GM12873 (cell line): ENCODE results near the gene BLACAT1.

ENCODE experiments used
- TF ChIP-seq, protein P1 (sequence below): IDR thresholded peaks from 2 replicates; pipeline ENCODE4 v1.5.1; 2012; ENCODE audit warnings: low read depth, mild to moderate bottlenecking, moderate library complexity, low read length, control low read depth; ENCODE audit not compliant: insufficient read depth; ENCODE audit errors: missing control alignments

BLACAT1 gene

DNA sequence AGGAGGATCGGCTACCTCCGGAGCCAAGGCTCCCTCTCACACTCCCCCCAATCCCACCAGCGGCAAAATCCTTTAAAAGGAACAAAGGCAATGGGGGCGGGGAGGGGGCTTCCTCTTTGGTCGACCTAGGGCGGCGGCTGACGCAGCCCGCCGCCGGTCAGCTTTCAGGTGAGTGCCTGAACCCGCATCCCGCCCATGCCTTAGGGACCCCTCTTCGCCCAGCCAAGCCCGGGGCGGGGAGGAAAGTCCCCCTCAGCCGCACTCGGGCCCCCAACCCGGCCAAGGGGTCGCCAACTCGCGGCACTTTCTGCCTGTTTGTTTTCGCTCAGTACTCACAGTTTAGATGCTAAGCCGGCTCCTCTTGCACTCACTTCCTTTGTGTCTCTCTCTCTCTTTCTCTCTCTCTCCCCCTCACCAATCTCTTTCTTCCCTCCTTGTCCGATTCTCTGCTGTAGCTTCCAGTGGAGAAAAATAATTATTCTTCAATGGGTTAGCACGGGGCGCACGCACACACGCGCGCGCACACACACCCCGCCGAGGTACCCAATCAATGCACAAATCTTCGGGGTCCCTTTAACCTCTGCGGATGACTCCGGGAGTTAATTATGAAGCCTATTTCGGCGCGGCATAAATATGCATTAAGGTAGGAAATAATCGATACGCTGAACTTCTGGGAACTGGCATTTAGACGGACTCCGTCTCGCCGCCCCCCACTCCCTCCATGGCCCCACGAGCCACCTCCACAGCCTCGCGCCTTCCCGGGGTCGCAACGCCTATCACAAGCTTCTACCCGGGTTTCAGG is at the start of gene BLACAT1:
Gene BLACAT1 (minus strand): TSS at position 465 of the 802 bp plus-strand sequence.
- TF ChIP-seq, protein P1, sequence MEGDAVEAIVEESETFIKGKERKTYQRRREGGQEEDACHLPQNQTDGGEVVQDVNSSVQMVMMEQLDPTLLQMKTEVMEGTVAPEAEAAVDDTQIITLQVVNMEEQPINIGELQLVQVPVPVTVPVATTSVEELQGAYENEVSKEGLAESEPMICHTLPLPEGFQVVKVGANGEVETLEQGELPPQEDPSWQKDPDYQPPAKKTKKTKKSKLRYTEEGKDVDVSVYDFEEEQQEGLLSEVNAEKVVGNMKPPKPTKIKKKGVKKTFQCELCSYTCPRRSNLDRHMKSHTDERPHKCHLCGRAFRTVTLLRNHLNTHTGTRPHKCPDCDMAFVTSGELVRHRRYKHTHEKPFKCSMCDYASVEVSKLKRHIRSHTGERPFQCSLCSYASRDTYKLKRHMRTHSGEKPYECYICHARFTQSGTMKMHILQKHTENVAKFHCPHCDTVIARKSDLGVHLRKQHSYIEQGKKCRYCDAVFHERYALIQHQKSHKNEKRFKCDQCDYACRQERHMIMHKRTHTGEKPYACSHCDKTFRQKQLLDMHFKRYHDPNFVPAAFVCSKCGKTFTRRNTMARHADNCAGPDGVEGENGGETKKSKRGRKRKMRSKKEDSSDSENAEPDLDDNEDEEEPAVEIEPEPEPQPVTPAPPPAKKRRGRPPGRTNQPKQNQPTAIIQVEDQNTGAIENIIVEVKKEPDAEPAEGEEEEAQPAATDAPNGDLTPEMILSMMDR: no peak

DNA sequence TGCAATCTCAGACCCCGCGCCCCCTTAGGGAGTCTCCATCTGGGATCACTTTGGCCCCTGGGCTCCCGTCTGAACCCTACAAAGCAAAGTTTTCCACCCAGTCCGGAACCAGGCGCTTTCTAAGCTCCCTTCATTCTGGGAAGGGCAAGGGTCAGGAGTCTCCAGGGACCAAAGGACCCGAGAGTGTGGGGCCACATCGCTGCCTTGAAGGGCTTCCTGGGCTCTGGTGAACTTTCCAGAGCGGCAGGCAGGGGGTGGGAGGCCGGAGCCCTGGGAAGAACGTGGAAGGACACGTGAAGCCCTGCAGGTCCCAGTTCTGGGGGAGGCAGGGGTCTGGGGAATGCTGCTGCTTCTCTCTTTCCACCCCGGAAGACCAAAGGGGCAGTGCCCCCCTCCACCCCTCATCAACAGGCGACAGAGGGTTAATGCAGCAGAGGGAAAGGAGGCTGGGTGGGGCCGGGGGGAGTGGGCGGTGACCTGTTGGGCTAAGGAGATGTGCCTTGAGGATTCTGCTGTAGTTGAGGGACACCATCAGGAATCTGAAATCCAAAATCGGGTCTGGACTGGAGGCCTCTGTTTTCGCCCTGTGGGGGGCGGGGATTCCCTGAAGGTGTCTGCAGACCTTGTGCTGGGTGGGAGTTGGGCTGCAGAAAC is 49.4 kb upstream of the BLACAT1 start:
- TF ChIP-seq, protein P1: no peak

DNA sequence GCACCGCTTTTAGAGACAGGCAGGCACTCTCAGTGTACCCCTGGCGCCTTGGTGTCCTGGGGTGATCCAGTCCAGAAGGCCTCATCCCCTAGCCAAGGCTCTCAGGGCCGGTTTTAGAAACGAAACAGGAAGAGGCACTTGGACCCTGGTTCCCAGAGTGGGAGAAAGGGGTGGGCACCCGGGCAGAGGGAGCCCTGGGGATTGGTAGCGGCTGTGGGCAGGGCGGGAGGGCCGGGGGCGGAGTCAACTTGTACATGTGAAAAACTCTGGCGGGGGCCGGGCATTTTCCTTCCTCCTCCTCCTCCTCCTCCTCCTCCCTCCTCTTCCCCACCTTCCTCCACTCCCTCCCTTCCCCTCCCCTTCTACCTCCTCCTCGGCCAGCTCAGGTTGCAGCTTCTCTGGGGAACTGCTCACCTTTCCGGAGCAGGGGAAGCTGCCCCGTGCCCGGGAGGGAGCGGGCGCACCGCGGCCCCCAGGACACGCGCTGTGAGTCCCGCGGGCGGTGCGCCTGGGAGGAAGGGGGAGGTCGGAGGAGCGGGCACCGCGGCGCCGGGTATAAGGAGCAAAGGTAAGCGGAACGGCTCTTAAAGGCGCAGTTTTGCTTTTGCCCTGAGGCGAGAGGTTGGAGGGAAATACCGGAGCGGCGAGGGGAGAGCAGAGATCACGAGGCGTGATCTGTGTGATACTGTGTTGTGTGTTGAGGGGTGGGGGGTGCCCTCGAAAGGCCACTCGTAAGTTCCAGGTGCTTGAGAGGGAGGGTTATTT is 48.6 kb upstream of the BLACAT1 start, which contains the start of gene CDK18:
Gene CDK18 (plus strand): TSS at position 359 of the 765 bp plus-strand sequence. CDS start 18,499 bp downstream, outside the sequence.
- TF ChIP-seq, protein P1: no peak

DNA sequence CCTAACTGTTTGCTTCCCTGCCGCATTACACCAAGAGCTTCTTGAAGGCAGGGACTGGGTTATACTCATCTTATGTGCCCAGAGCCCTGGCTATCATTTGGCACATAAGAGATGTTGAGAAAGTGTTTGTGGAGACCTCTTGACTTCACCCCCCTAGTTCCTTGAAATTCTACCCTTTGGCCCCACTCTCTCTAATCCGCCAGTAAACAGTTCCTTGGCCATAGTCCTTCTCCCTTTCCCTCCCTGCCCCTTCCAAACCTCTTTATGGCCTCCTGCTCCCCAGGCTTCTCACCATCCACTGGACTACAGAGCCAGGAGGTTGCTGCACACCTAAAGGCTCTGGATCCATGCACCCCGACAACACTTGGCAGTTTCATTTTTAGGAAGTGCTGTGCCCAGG is 47.1 kb upstream of the BLACAT1 start:
- TF ChIP-seq, protein P1: no peak

DNA sequence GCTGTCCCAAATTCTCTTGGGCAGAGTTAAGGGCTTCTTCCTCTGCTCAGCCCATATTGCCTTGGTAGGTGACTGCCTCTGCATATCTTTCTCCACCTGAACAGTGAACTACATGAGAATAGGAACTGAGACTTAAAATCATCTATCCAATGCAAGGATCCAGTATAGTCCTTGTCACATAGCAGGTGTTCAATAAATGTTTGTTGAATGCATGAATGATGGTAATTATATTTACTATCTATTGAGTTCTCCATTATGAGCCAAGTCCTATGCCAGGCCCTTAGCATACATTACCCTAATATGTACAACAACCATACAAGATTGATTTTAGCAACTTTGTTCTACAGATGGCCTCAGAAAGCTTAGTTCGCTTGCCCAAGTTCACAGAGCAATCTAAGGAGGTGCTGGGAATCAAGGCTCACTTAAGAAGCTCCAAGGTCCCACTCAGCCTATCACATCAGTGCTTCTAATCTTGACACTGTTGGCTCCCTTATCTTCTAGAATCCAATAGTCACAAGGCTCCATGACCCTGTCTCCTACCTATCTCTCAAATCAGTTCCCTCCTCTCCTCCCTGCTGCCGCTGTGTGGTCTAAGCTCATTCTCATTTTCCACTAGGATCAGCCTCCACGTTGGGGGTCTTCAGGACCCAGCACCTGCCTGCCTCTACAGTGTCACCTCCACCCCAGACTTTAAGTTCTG is 46.4 kb upstream of the BLACAT1 start:
- TF ChIP-seq, protein P1: no peak

DNA sequence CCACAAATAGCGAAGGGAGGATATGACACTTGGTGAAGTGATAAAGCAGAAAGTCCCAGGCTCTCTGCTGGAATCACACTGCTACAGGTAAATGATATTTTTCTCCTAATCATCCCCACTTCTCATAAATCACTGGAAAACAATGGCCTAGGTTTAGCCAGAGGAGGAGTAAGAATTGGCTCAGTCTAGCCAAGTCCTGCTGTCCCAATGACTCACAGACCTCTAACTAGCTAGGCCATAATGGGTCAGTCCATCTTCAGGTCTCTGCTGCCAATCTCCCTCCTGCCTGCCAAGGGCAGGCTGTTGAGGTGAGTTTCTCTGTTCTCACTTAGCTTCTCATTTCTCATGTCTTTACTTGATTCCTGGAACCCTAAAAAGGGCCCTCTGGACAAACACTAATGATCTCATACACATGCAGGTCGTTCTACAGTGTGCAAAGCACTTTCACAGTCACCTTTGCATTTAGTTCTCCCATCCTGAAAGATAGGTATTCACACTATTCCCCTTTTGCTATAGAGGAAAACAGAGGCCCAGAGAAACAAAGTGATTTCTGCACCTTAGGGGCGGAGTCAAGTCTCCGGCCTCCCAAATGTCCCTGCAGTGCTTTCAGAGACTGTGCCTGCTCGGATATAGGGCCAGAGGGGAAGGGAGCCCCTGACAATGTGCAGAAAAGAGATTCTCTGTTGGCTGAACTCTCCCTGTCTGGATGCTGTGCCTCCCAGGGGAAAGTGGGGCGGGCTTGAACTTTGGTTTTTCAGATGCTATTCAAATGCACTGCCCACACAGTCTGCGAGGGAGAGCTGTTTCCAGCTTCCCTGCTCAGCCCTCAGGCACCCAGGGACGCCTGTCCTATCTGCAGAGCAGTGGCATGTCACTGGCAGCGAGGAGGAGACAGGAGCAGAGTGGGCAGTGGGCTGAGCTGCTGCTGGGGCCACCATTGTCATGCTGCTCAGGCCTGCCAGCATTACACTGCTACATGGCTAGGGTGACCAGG is 44.7 kb upstream of the BLACAT1 start:
- TF ChIP-seq, protein P1: no peak
